H1 (cell line): ENCODE results near the gene RFX5. TPM values are rescaled to one million over a fixed set of nuclear protein-coding genes. Genes with fewer than 3 reads are reported as not detected.

ENCODE experiments used
- ASH2L ChIP-seq: fragments of 200-600, 300-600 bp; sonication (generic); IDR thresholded peaks from one replicate; pipeline ENCODE4 v1.7.1; 2017; ENCODE audit warnings: low read length
- ATF2 ChIP-seq: IDR thresholded peaks from 2 replicates; pipeline ENCODE4 v1.6.1; 2012; ENCODE audit warnings: low read length, inconsistent platforms
- ATF3 ChIP-seq: IDR thresholded peaks from 2 replicates; pipeline ENCODE4 v1.6.1; 2011; ENCODE audit warnings: low read depth, mild to moderate bottlenecking, low read length; ENCODE audit not compliant: insufficient read depth
- CHD2 ChIP-seq: IDR thresholded peaks from 2 replicates; pipeline ENCODE4 v1.6.1; 2012; ENCODE audit warnings: low read length, improper control_type of control experiment
- CTBP2 ChIP-seq: IDR thresholded peaks from 2 replicates; pipeline ENCODE4 v1.7.0; 2011; ENCODE audit warnings: borderline replicate concordance, mild to moderate bottlenecking, moderate library complexity, mixed read lengths, low read length; ENCODE audit not compliant: insufficient read depth, insufficient read length
- EGR1 ChIP-seq: IDR thresholded peaks from 2 replicates; pipeline ENCODE4 v1.6.1; 2011; ENCODE audit warnings: low read depth, low read length, borderline replicate concordance
- GTF2F1 ChIP-seq: IDR thresholded peaks from 2 replicates; pipeline ENCODE4 v1.6.1; 2012; ENCODE audit warnings: low read depth, low read length, improper control_type of control experiment, borderline replicate concordance
- KDM4A ChIP-seq: IDR thresholded peaks from one replicate; pipeline ENCODE4 v1.7.1; 2012; ENCODE audit warnings: low read depth, mild to moderate bottlenecking, moderate library complexity, low read length, inconsistent platforms; ENCODE audit not compliant: severe bottlenecking
- NRF1 ChIP-seq: IDR thresholded peaks from 2 replicates; pipeline ENCODE4 v1.6.1; 2011; ENCODE audit warnings: mild to moderate bottlenecking, low read depth, low read length, improper control_type of control experiment
- PHF8 ChIP-seq: fragments of 200-600 bp; sonication (generic); conservative IDR thresholded peaks from 2 replicates; pipeline ENCODE4 v1.7.1; 2012; ENCODE audit warnings: low read depth, mild to moderate bottlenecking, inconsistent platforms, low read length, moderate library complexity
- RBBP5 ChIP-seq: IDR thresholded peaks from 2 replicates; pipeline ENCODE4 v1.7.1; 2012; ENCODE audit warnings: low read depth, mild to moderate bottlenecking, inconsistent platforms, low read length, moderate library complexity, borderline replicate concordance
- RNF2 ChIP-seq: fragments of 200-900, 300-1000 bp; sonication (generic); IDR thresholded peaks from 2 replicates; pipeline ENCODE4 v1.7.1; 2016; ENCODE audit warnings: borderline replicate concordance, low read depth, mild to moderate bottlenecking, antibody characterized with exemption, low read length; ENCODE audit not compliant: poor library complexity, severe bottlenecking; ENCODE audit errors: missing control alignments
- SIN3A ChIP-seq, 2 experiments: IDR thresholded peaks in 1 of 2; conservative IDR thresholded peaks in 1 of 2; 2 replicates each; pipeline ENCODE4 v1.6.1; 2011 to 2012; ENCODE audit warnings: low read length in 2 of 2, improper control_type of control experiment in 1 of 2, low read depth in 1 of 2, mild to moderate bottlenecking in 1 of 2
- SIRT6 ChIP-seq: IDR thresholded peaks from one replicate; pipeline ENCODE4 v1.7.1; 2012; ENCODE audit warnings: low read length, inconsistent platforms
- SIX5 ChIP-seq: IDR thresholded peaks from 2 replicates; pipeline ENCODE4 v1.6.1; 2011; ENCODE audit warnings: mild to moderate bottlenecking, low read depth, low read length
- SP4 ChIP-seq: IDR thresholded peaks from 2 replicates; pipeline ENCODE4 v1.6.1; 2012; ENCODE audit warnings: low read length, inconsistent platforms
- SRF ChIP-seq: IDR thresholded peaks from 2 replicates; pipeline ENCODE4 v1.6.1; 2011; ENCODE audit warnings: mild to moderate bottlenecking, low read depth, low read length, moderate library complexity
- TAF1 ChIP-seq: IDR thresholded peaks from 2 replicates; pipeline ENCODE4 v1.6.1; 2011; ENCODE audit warnings: mild to moderate bottlenecking, low read depth, low read length
- TBP ChIP-seq: IDR thresholded peaks from 2 replicates; pipeline ENCODE4 v1.6.1; 2011; ENCODE audit warnings: low read depth, low read length, improper control_type of control experiment
- TCF12 ChIP-seq: IDR thresholded peaks from 2 replicates; pipeline ENCODE4 v1.6.1; 2011; ENCODE audit warnings: low read depth, mild to moderate bottlenecking, low read length
- polyA plus RNA-seq, 7 experiments: library from polyadenylated mRNA; depleted of rRNA in 3 of 7; stranded (reverse) in 5 of 7; unstranded in 2 of 7; fragments of >200 nt in 5 of 7; fragments of 200-250 nt in 2 of 7; gene quantifications; 1 replicate in 5 of 7; 2 replicates in 1 of 7; 4 replicates in 1 of 7; pipeline versions ENCODE4 v1.2.1 to v1.2.3, GENCODE V29; 2011 to 2013; ENCODE audit warnings: missing spikeins in 2 of 7, mixed read lengths in 2 of 7
- total RNA-seq: library from RNA; stranded (reverse); fragmentation: NEBNext Ultra II Directional; extraction: Animal tissue kit (Norgen Biotek cat#: 25700); gene quantifications from 2 replicates; pipeline ENCODE4 v1.2.1, GENCODE V29; 2021

The RFX5 gene
- total and polyA plus RNA-seq, 2 of the 8 experiments (the other 6 are each of a cell fraction or from before 2014, with no cell fraction given), result 27.8 to 59.7 TPM

- TF ChIP-seq TBP (no peak), TAF1 (peak; percentile 38; the same call in 1 of the 2 replicates), SP4 (no peak), SIRT6 (no peak), SIN3A (conservative IDR thresholded peaks at IDR 0.05 in 1 of 2, IDR thresholded peaks at IDR 0.05 in 1 of 2; ENCODE audit: low read depth in 1 of 2, low read length in 2 of 2) (0 out of 4 replicates have a peak, but pooled peaks of 1 of the 2 experiments have one; percentile 37), SIX5 (no peak), TCF12 (no peak), CTBP2 (no peak), ATF3 (no peak), NRF1 (no peak), RNF2 (no peak), SRF (no peak), GTF2F1 (no peak), EGR1 (no peak), PHF8 (no peak), ATF2 (no peak), CHD2 (no peak), RBBP5 (no peak), KDM4A (no peak), ASH2L (no peak)
- TF ChIP-seq, all 59 proteins: peak for 4
Measured at GRCh38 chr1:151294742-151295462, 52.1 kb downstream of the RFX5 start (continued).
